Measurements from ENCODE around the gene VWA5B1.
"Not testable (repeated sequence)": the region's sequence is repeated elsewhere in the genome, so short reads cannot be mapped to it uniquely, and the experiment has no call there.

VWA5B1 gene

DNA sequence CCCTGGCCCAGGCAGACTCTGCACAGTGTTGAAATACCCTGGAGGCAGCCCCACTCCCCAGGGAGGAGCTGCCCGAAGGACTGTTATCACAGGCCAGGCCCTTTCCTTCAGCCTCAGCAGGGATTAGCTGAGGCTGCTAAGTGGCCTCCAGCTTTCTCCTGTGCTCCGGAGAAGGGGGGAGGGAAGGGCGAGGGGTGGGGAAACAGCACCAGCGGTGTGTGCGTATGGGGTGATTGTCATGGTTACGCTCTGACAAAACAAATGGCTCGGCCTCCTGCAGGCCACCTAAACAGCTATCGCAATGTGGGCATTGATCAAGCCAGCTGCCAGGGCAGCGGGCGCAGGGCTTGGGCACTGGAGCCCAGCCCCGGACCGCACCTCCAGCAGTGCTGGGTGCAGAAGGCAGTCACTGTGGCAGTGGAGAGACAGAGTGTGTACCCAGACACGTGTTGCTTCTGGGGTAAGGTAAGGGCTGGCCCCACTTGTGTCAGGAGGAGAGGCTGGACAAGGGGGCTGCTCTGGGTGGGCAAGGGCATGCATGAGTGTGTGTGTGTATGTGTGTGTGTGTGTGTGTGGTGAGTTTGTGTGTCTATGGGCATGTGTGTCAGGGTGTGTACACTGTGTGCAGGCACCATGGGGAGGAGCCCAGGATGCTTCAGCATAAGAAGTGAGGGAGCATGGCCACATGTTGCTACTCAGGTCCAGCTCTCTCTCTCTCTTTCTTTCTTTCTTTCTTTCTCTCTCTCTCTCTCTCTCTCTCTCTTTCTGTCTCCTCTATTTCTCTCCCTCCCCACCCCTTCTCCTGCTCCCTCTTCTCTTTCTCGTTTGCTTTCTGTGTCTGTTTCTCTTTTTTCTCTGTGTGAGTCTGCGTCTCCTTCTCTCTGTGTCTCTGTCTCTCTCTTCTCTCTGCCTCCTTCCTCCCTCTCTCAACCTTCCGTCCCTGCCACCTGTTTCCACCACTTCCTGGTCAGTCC is at the start of gene VWA5B1:
Gene VWA5B1, plus strand, starts transcription at position 252 of the 974 bp plus-strand sequence. CDS start 19,727 bp downstream, outside the sequence.
- DNase-seq, result no peak

GRCh38 chr1:20242890-20243479 is 47.7 kb upstream of the VWA5B1 start:
- DNase-seq, result no peak

DNA sequence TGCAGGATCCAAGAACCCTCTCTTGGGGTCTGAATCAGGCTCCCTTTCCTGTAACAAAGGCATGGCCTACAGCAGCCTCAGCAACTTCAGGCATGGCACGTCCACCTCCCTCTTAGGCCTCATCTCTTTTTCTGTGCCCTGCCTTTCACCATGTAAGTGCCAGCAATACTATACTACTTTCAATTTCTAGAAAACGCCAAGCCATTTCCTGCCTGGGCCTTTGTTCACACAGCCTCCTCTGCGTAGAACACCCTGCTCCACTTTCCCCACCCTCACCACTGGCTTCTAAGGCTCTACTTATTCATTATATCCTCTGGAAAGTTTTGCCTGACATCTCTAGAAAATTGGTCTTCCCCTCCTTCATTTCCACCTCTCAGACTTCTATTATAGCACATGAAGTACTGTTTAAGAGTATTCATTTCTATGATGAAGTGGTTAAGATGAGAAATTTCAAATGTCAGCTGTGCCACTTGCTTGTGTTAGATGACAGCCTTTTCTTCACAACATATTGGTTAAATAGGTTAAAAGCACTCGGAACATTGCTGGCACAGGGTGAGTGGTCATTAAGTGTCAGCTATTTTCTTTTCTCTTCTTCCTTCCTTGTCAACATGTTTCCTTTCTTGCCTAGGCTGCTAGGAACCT is 41.6 kb upstream of the VWA5B1 start:
- peak; percentile 41 for DNase-seq

- no peak for DNase-seq
These were observed 40.2 kb upstream of the VWA5B1 start for GRCh38 chr1:20250340-20250989.

GRCh38 chr1:20252587-20252986 is 38.1 kb upstream of the VWA5B1 start:
- DNase-seq, result no peak

GRCh38 chr1:20255666-20256065 is 35.0 kb upstream of the VWA5B1 start:
- DNase-seq, result no peak

GRCh38 chr1:20259646-20260045 is 31.0 kb upstream of the VWA5B1 start:
- DNase-seq, result no peak

DNA sequence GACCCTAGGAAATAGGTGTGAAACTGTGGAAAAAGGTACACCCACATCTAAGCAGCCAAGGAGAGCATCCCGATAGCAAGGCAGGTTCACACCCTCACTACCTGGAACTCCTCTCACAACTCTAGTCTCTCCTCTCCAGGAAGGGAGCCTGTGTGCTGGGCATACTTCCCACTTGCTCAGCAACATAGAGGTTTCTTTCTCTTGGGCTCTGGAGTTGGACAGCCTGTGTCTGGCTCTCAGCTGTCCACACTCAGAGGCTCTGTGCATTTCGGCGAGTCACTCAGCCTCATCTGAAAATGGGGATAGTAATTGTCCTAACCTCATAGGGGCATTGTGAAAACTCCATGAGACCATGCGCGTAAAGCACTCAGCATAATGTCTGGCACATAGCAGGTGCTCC is 29.6 kb upstream of the VWA5B1 start:
- no peak for DNase-seq

DNA sequence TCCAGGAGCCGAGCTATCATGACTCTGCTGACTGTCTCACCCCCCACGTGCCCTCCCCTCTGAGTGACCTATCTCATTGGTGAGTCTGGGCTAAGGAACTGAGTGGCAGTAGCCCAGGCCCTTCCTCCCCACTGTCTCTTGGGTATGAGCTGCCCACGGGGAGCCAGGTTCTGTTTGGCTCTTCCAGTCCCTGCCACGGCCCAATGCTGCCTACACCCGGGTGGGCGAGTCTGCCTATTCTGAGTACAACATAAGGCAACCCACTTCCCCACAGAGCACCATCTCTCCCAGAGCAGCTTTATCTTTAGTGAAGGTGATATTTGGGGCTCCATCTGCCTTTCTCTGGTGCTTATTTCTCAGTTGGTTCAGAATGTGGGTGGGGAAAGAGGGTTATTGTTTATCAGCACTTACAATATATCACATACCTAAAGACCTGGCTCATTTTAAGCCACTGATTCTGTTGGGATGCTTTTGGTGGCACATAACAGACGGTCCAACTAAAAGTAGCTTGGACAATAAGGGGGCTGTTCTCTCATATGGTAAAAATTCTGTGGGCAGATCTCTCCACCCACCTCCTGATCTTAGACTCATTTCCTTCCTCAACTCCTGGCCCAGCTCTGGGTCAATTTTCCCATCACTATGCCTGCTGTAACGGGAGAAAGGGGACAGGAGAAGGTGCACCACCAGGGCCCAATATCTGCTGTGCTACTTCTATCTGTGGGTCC is 27.7 kb upstream of the VWA5B1 start:
- no peak for DNase-seq

DNA sequence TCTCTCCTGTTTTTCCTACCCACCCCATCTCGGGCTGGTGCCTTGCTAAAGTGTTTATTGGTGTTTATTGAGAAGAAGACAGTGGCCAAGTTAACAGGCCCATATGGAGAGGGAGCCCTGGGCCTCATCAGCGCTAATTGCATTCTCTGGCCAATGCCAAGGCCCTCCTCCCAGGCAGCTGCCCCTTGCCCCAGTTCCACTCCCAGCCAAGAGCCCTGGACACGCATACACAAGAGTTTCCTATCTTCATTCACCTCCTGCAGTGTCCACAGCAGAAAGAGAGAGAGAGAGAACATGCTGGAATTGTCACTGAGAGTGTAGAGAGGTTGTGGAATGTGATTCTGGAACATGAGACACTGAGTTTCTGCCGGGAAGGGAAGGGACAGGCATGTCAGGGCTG is 25.4 kb upstream of the VWA5B1 start:
- DNase-seq, result no peak

DNA sequence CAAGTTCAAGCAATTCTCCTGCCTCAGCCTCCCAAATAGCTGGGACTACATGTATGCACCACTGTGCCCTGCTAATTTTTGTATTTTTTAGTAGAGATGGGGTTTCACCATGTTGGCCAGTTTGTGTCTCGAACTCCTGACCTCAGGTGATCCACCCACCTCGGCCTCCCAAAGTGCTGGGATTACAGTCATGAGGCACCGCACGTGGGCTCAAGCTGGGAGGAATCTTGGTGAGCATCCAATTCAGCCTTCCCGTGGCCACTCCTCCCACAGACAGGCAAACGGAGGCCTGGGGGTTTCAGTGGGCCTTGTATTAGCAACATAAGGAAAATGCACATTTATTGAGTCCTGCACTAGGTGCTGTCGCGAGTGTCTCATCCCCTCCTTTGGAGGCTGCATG is 24.5 kb upstream of the VWA5B1 start:
- DNase-seq, result no peak

DNA sequence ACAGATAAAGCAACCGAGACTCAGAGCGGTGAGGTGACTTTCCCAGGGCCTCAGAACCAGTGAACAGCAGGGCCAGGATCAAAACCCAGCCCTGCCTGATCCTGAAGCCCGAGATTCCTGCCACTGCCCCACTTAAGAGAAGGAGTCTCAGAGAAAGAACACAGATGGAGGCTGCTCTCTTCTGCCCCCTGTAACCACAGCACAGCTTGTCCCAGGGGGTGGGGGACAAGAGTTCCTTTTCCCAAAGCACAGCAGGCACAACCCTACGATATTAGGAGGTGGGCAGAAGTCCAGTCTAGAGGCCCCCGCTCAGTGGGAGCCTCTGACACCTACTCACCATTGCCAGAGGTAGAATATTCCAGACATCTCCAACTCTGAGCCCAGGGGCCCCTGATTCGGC is 24.0 kb upstream of the VWA5B1 start:
- no peak for DNase-seq

DNA sequence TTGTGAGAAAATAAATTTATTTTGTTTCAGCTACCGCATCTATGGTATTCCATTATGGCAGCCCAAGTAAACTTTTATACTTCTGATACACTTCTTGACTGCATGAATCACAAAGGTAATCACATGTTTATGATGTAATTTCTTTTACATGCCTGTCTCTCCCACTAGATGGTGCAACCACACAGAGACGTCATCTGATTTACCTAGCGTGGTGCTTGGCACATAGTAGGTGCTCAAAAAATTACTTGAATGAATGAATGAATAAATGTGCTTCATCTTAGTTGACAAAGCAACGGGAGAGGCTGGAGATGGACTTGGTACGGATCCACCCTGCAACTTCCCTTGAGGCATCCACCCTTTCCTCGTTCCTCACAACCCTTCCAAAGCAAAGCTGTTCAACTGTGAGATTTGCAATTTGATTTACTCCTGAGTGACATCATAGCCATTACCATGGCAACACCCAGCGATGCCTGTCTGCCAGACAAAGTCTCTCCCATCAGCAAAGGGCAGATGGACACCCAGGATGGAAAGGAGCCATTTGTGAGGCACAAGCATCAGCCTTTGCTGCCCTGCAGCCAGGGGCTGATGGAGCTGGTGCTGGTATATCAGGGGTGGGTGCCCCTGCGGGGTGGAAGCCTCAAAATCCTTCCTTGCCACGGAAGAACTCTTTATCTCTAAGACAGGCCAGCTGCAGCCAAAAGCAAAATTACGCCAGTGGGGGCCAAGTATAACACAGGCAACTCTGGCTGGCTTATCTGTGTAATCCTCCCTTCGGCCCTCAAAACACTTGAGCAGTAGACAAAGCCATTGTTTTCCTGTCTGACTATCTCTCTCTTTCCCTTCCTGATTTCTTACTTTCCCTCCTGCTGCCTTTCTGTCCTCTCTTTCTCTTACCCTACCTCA is 18.9 kb upstream of the VWA5B1 start:
- DNase-seq, result no peak

GRCh38 chr1:20273716-20274115 is 17.0 kb upstream of the VWA5B1 start:
- not testable (repeated sequence) for DNase-seq

- no peak for DNase-seq
These were observed 15.3 kb upstream of the VWA5B1 start for GRCh38 chr1:20275319-20275925.

- DNase-seq, result no peak
These were observed 14.1 kb upstream of the VWA5B1 start for GRCh38 chr1:20276485-20277159.

DNA sequence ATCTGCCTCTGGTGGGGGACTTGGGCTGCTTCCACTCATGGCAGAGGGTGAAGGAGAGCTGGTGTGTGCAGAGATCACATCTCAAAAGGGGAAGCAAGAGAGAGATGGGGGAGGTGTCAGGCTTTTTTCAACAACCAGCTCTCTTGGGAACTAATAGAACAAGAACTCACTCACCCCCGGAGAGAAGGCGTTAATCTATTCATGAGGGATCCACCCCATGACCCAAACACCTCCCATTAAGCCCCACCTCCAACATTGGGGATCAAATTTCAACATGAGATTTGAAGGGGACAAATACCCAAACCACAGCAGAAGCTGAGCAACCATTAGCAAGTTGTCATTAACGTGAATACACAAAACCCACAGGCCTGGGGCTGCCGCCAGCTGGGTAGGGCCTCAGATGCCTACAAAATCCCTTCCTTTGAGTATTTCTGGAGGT is 12.0 kb upstream of the VWA5B1 start:
- no peak for DNase-seq

GRCh38 chr1:20279509-20279908 is 11.2 kb upstream of the VWA5B1 start:
- no peak for DNase-seq

DNA sequence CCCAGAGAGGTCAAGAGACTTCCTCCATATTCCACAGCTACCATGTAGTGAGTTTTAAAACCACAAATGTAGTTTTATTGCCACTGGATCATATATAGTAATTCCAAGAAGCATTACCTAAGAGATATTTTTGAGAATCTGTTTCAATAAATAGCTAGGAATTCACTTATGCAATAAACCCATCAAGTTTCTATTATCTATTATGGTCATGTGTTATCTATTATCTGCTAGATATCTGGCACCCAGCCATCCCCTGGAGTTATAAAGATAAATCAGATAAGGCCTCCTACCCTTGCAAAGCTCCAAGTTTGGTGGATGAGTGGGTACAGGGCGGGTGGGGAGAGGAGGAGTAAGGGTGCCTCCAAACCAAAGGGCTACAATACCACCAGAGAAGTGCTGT is 10.3 kb upstream of the VWA5B1 start:
- DNase-seq, result no peak

DNA sequence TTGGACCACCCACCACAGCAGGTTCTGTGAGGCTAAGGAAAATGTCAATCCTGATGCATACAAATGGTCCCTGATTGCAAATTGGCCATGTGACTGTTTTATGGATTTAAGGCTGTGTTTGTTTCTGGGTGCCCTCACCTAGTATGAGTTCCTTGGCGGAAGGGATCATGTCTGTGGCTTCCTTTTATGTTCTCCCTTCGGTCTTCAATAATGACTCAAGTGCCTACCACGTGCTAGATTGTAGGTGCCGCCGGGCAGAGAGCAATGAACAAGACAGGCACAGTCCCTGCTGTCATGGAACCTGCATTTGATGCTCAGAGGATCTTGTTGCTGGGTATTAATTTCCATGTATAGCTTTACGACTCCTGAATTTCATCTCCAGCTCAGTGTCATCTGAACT is 9.8 kb upstream of the VWA5B1 start:
- no peak for DNase-seq
